GM23338 (cell line): ENCODE results near the gene ULK4. TPM values are rescaled to one million over a fixed set of nuclear protein-coding genes. Genes with fewer than 3 reads are reported as not detected.

Source experiments
- ATAC-seq: fragments of 200-7000 bp; cut with Tn5 transposase; 3 replicates; pipeline ENCODE4 v1.9.1; 2020
- DNase-seq: peaks from one replicate; pipeline ENCODE4 v3.0.0-alpha.2; 2015; ENCODE audit warnings: low spot score
- H2AFZ ChIP-seq: fragments of 200-600 bp; sonication (generic); 2 replicates; pipeline ENCODE4 v1.8.0; 2016; ENCODE audit warnings: antibody characterized with exemption, mild to moderate bottlenecking, moderate library complexity
- H3F3A ChIP-seq: fragments of 200-600 bp; sonication (generic); replicated peaks from 2 replicates; pipeline ENCODE4 v1.8.0; 2017; ENCODE audit warnings: antibody characterized with exemption, mixed run types, low read depth
- H3K27ac ChIP-seq: fragments of 200-600 bp; sonication (generic); 2 replicates; pipeline ENCODE4 v1.6.1; 2016; ENCODE audit warnings: low read depth
- H3K27me3 ChIP-seq: fragments of 200-600 bp; sonication (generic); 2 replicates; pipeline ENCODE4 v1.8.0; 2016; ENCODE audit warnings: mild to moderate bottlenecking, mixed run types, moderate library complexity; ENCODE audit not compliant: insufficient read depth
- H3K36me3 ChIP-seq: fragments of 200-600 bp; sonication (generic); 2 replicates; pipeline ENCODE4 v1.8.0; 2016; ENCODE audit warnings: mild to moderate bottlenecking; ENCODE audit not compliant: insufficient read depth
- H3K4me1 ChIP-seq: fragments of 200-600 bp; sonication (generic); 2 replicates; pipeline ENCODE4 v1.8.0; 2016; ENCODE audit warnings: mild to moderate bottlenecking, moderate library complexity; ENCODE audit not compliant: insufficient read depth
- H3K4me2 ChIP-seq: fragments of 200-600 bp; sonication (generic); 2 replicates; pipeline ENCODE4 v1.7.1; 2017; ENCODE audit warnings: mixed run types
- H3K4me3 ChIP-seq: fragments of 200-600 bp; sonication (generic); 2 replicates; pipeline ENCODE4 v1.6.1; 2016; ENCODE audit warnings: mixed run types
- H3K79me2 ChIP-seq: fragments of 200-600 bp; sonication (generic); replicated peaks from 2 replicates; pipeline ENCODE4 v1.8.0; 2017; ENCODE audit warnings: mild to moderate bottlenecking; ENCODE audit not compliant: insufficient read depth
- H3K9me2 ChIP-seq: fragments of 200-600 bp; sonication (generic); 2 replicates; pipeline ENCODE4 v1.8.0; 2017; ENCODE audit not compliant: insufficient read depth
- H4K20me1 ChIP-seq: fragments of 200-600 bp; sonication (generic); replicated peaks from 2 replicates; pipeline ENCODE4 v1.8.0; 2017; ENCODE audit warnings: mild to moderate bottlenecking; ENCODE audit not compliant: insufficient read depth
- H3K27ac Mint-ChIP-seq: 2 replicates; pipeline ENCODE4 v1.8.0; 2020; ENCODE audit warnings: inconsistent platforms, mild to moderate bottlenecking, moderate library complexity, mixed read lengths
- H3K27me3 Mint-ChIP-seq: 3 replicates; pipeline ENCODE4 v1.8.0; 2022; ENCODE audit warnings: low read depth, mild to moderate bottlenecking, moderate library complexity, mixed read lengths, inconsistent platforms; ENCODE audit not compliant: insufficient read depth, poor library complexity
- H3K36me3 Mint-ChIP-seq: 3 replicates; pipeline ENCODE4 v1.8.0; 2021; ENCODE audit warnings: low read depth, mild to moderate bottlenecking, inconsistent platforms, moderate library complexity, mixed read lengths
- H3K4me1 Mint-ChIP-seq: 3 replicates; pipeline ENCODE4 v1.8.0; 2020; ENCODE audit warnings: mild to moderate bottlenecking, inconsistent platforms, mixed read lengths
- H3K4me3 Mint-ChIP-seq: 3 replicates; pipeline ENCODE4 v1.8.0; 2021; ENCODE audit warnings: moderate library complexity, mild to moderate bottlenecking, inconsistent platforms, mixed read lengths
- H3K9me3 Mint-ChIP-seq: 3 replicates; pipeline ENCODE4 v1.8.0; 2020; ENCODE audit warnings: moderate library complexity, mild to moderate bottlenecking, inconsistent platforms, mixed read lengths
- EZH2 ChIP-seq: fragments of 200-600 bp; sonication (generic); IDR thresholded peaks from one replicate; pipeline ENCODE4 v1.8.0; 2017; ENCODE audit warnings: antibody characterized with exemption, mild to moderate bottlenecking, low read depth; ENCODE audit not compliant: unreplicated experiment
- ZNF462 ChIP-seq: fragments of 250-450 bp; sonication (Bioruptor Pico); IDR thresholded peaks from 2 replicates; pipeline ENCODE4 v1.5.0; 2020; ENCODE audit warnings: mild to moderate bottlenecking, moderate library complexity
- polyA plus RNA-seq: library from polyadenylated mRNA; unstranded; fragments of >200 nt; fragmentation: Nextera tagmentation; extraction: Ambion mirVana; gene quantifications from 2 replicates; pipeline ENCODE4 v1.2.1, GENCODE V29; 2016
- total RNA-seq: library from RNA; depleted of rRNA; stranded (reverse); fragments of >200 nt; shearing (Covaris generic); gene quantifications from 2 replicates; pipeline ENCODE4 v1.2.3, GENCODE V29; 2014

ULK4 gene
- total and polyA plus RNA-seq, 2 experiments from 2014 or later: 20.8 to 41.4 TPM

GRCh38 chr3:41867533-41867932 is 94.4 kb downstream of the ULK4 start:
- H3K9me3 Mint-ChIP-seq: peaks cover 2% of the 10 kb centered on the region; the same call in 1 of the 3 replicates
- H2AFZ ChIP-seq: no peak overlapping the region
- H3K4me3 Mint-ChIP-seq: no peak overlapping the region
- no peak overlapping the region for H3K4me2 ChIP-seq
- no peak overlapping the region for H3K4me3 ChIP-seq
- no peak overlapping the region for H3K27ac ChIP-seq
- no peaks in the 10 kb centered on the region for H4K20me1 ChIP-seq
- DNase-seq (no peak), ATAC-seq (no peak)
- H3K36me3 ChIP-seq: no peaks in the 10 kb centered on the region
- H3K27me3 ChIP-seq: no peaks in the 10 kb centered on the region
- H3K36me3 Mint-ChIP-seq: peaks cover 18% of the 10 kb centered on the region
- peaks cover 4% of the 10 kb centered on the region; the same call in 1 of the 3 replicates for H3K4me1 Mint-ChIP-seq
- no peaks in the 10 kb centered on the region for H3K9me2 ChIP-seq
- H3F3A ChIP-seq: no peaks in the 10 kb centered on the region
- no peaks in the 10 kb centered on the region for H3K79me2 ChIP-seq
- TF ChIP-seq EZH2: no peak
- peaks cover 5% of the 10 kb centered on the region; the same call in 1 of the 2 replicates for H3K4me1 ChIP-seq
- H3K27ac Mint-ChIP-seq: no peak overlapping the region
- peaks cover 2% of the 10 kb centered on the region for H3K27me3 Mint-ChIP-seq

GRCh38 chr3:41866298-41866697 is 95.6 kb downstream of the ULK4 start:
- no peaks in the 10 kb centered on the region for H3K36me3 ChIP-seq
- Mint-ChIP-seq H3K36me3 (peaks cover 23% of the 10 kb centered on the region), H3K27ac (no peak overlapping the region), H3K4me3 (no peak overlapping the region), H3K9me3 (peaks cover 2% of the 10 kb centered on the region; the same call in 1 of the 3 replicates), H3K4me1 (no peaks in the 10 kb centered on the region), H3K27me3 (no peaks in the 10 kb centered on the region)
- H3K4me3 ChIP-seq: no peak overlapping the region
- no peaks in the 10 kb centered on the region for H3F3A ChIP-seq
- ATAC-seq (no peak), DNase-seq (no peak)
- H2AFZ ChIP-seq: no peak overlapping the region
- no peaks in the 10 kb centered on the region for H4K20me1 ChIP-seq
- TF ChIP-seq ZNF462: no peak
- H3K4me1 ChIP-seq: no peaks in the 10 kb centered on the region
- no peak overlapping the region for H3K4me2 ChIP-seq
- H3K9me2 ChIP-seq: no peaks in the 10 kb centered on the region
- no peak overlapping the region for H3K27ac ChIP-seq
- H3K27me3 ChIP-seq: no peaks in the 10 kb centered on the region
- H3K79me2 ChIP-seq: no peaks in the 10 kb centered on the region
